IMR-90 (cell line): ENCODE measurements around the gene MPIG6B. TPM values are rescaled to one million over a fixed set of nuclear protein-coding genes. Genes with fewer than 3 reads are reported as not detected.

Experiments used
- ATAC-seq: fragments of 200-7000 bp; cut with Tn5 transposase; 2 replicates; pipeline ENCODE4 v1.9.1; 2020; ENCODE audit warnings: low read depth, mild to moderate bottlenecking, moderate library complexity
- BruUV-seq: library from RNA; stranded (reverse); fragments of 400-500 nt; replicated peaks from 2 replicates; lab custom pipeline; 2021; lab: Mats Ljungman, UMichigan
- CTCF ChIA-PET: fragments of 300-600 bp; formaldehyde crosslinking; extraction: SDS; loops from one replicate; lab custom pipeline; 2021; ENCODE audit warnings: antibody characterized with exemption; lab: Yijun Ruan, JAX
- POLR2A ChIA-PET: fragments of 300-600 bp; sonication (Branson Sonifier 250); formaldehyde crosslinking; loops from one replicate; lab custom pipeline; 2022; ENCODE audit warnings: antibody characterized with exemption; ENCODE audit not compliant: unreplicated experiment; lab: Charles Lee
- DNase-seq: peaks from one replicate; pipeline ENCODE4 v3.0.0; 2013
- H2AFZ ChIP-seq: replicated peaks from 2 replicates; pipeline ENCODE3; 2013; ENCODE audit warnings: low read length, mild to moderate bottlenecking; ENCODE audit not compliant: poor library complexity
- H2AK5ac ChIP-seq: 2 replicates; pipeline ENCODE4 v1.6.1; 2013; ENCODE audit warnings: low read depth, low read length, inconsistent platforms
- H2AK9ac ChIP-seq: replicated peaks from 2 replicates; pipeline ENCODE3; 2013; ENCODE audit warnings: mild to moderate bottlenecking, low read depth, low read length, moderate library complexity; ENCODE audit not compliant: poor library complexity
- H2BK120ac ChIP-seq: 2 replicates; pipeline ENCODE4 v1.6.1; 2013; ENCODE audit warnings: low read depth, low read length, inconsistent platforms
- H2BK15ac ChIP-seq: 3 replicates; pipeline ENCODE4 v1.6.1; 2013; ENCODE audit warnings: low read depth, low read length, inconsistent platforms
- H2BK20ac ChIP-seq: 2 replicates; pipeline ENCODE4 v1.6.1; 2013; ENCODE audit warnings: low read depth, mild to moderate bottlenecking, inconsistent platforms, low read length, moderate library complexity
- H2BK5ac ChIP-seq: 2 replicates; pipeline ENCODE4 v1.6.1; 2013; ENCODE audit warnings: mild to moderate bottlenecking, low read depth, low read length, inconsistent platforms; ENCODE audit not compliant: poor library complexity, severe bottlenecking
- H3K14ac ChIP-seq: replicated peaks from 2 replicates; pipeline ENCODE4 v1.6.1; 2013; ENCODE audit warnings: low read depth, low read length, inconsistent platforms
- H3K18ac ChIP-seq: 2 replicates; pipeline ENCODE4 v1.6.1; 2013; ENCODE audit warnings: low read depth, low read length, control low read depth
- H3K23ac ChIP-seq: 2 replicates; pipeline ENCODE4 v1.6.1; 2013; ENCODE audit warnings: low read depth, low read length, inconsistent platforms
- H3K27ac ChIP-seq: 2 replicates; pipeline ENCODE4 v1.5.1; 2013; ENCODE audit warnings: mild to moderate bottlenecking, control low read depth, low read length; ENCODE audit not compliant: insufficient read depth
- H3K27me3 ChIP-seq: 2 replicates; pipeline ENCODE4 v1.6.1; 2013; ENCODE audit warnings: low read length; ENCODE audit not compliant: control insufficient read depth, insufficient read depth
- H3K36me3 ChIP-seq: 2 replicates; pipeline ENCODE4 v1.6.1; 2013; ENCODE audit warnings: low read length, mixed read lengths; ENCODE audit not compliant: control insufficient read depth, insufficient read depth
- H3K4ac ChIP-seq: 2 replicates; pipeline ENCODE4 v1.6.1; 2013; ENCODE audit warnings: low read depth, low read length, inconsistent platforms
- H3K4me1 ChIP-seq: 2 replicates; pipeline ENCODE4 v1.6.1; 2013; ENCODE audit warnings: low read length, mixed read lengths; ENCODE audit not compliant: control insufficient read depth, insufficient read depth
- H3K4me2 ChIP-seq: 2 replicates; pipeline ENCODE4 v1.6.1; 2013; ENCODE audit warnings: low read depth, mild to moderate bottlenecking, control low read depth, low read length, moderate library complexity
- H3K4me3 ChIP-seq: 2 replicates; pipeline ENCODE4 v1.5.1; 2013; ENCODE audit warnings: low read depth, mild to moderate bottlenecking, control low read depth, low read length, moderate library complexity; ENCODE audit not compliant: insufficient read depth
- H3K56ac ChIP-seq: 2 replicates; pipeline ENCODE4 v1.6.1; 2013; ENCODE audit warnings: low read length, inconsistent platforms; ENCODE audit not compliant: insufficient read depth; ENCODE audit errors: extremely low read depth
- H3K79me1 ChIP-seq, 2 experiments: 2 replicates each; pipeline ENCODE4 v1.6.1; 2013; ENCODE audit warnings: low read length in 2 of 2, inconsistent platforms in 1 of 2, low read depth in 1 of 2
- H3K9ac ChIP-seq: 2 replicates; pipeline ENCODE4 v1.6.1; 2013; ENCODE audit warnings: low read depth, low read length, control low read depth
- H3K9me1 ChIP-seq: 2 replicates; pipeline ENCODE4 v1.6.1; 2013; ENCODE audit warnings: low read length, inconsistent platforms; ENCODE audit not compliant: insufficient read depth
- H3K9me3 ChIP-seq: 2 replicates; pipeline ENCODE4 v1.6.1; 2013; ENCODE audit warnings: low read length; ENCODE audit not compliant: control insufficient read depth, insufficient read depth
- H4K20me1 ChIP-seq: 2 replicates; pipeline ENCODE4 v1.6.1; 2013; ENCODE audit warnings: low read length, inconsistent platforms; ENCODE audit not compliant: insufficient read depth
- H4K5ac ChIP-seq: 2 replicates; pipeline ENCODE4 v1.6.1; 2013; ENCODE audit warnings: mild to moderate bottlenecking, low read depth, low read length, control low read depth
- H4K8ac ChIP-seq, 2 experiments: 2 replicates each; pipeline ENCODE4 v1.6.1; 2013; ENCODE audit warnings: low read depth in 2 of 2, low read length in 2 of 2, control low read depth in 1 of 2, inconsistent platforms in 1 of 2
- H4K91ac ChIP-seq: 2 replicates; pipeline ENCODE4 v1.6.1; 2013; ENCODE audit warnings: low read depth, low read length, inconsistent platforms; ENCODE audit not compliant: insufficient read depth
- CEBPB ChIP-seq: IDR thresholded peaks from 2 replicates; pipeline ENCODE4 v1.6.1; 2012; ENCODE audit warnings: low read depth, low read length, improper control_type of control experiment
- CTCF ChIP-seq: conservative IDR thresholded peaks from 2 replicates; pipeline ENCODE4 v1.5.1; 2012; ENCODE audit warnings: mild to moderate bottlenecking, low read depth, low read length, improper control_type of control experiment
- ELK1 ChIP-seq: fragments of 150-350 bp; IDR thresholded peaks from 2 replicates; pipeline ENCODE4 v1.6.1; 2016; ENCODE audit warnings: low read depth, mild to moderate bottlenecking, low read length, moderate library complexity, borderline replicate concordance
- MAFK ChIP-seq: IDR thresholded peaks from 2 replicates; pipeline ENCODE4 v1.6.1; 2012; ENCODE audit warnings: low read depth, low read length, improper control_type of control experiment
- RAD21 ChIP-seq: IDR thresholded peaks from 2 replicates; pipeline ENCODE4 v1.6.1; 2012; ENCODE audit warnings: low read length, improper control_type of control experiment
- SMC3 ChIP-seq: fragments of 150-350 bp; IDR thresholded peaks from 2 replicates; pipeline ENCODE4 v1.6.1; 2016; ENCODE audit warnings: low read depth, mild to moderate bottlenecking, antibody characterized with exemption, low read length, moderate library complexity
- USF2 ChIP-seq: fragments of 150-350 bp; IDR thresholded peaks from 2 replicates; pipeline ENCODE4 v1.6.1; 2017; ENCODE audit warnings: mild to moderate bottlenecking, antibody characterized with exemption, low read length, low read depth
- WGBS, 2 experiments: methylation state at CpG; one replicate each; pipeline versions ENCODE4 v1.1.5 to v1.1.7; 2013; ENCODE audit warnings: missing lambda C conversion rate in 2 of 2; ENCODE audit not compliant: insufficient read length in 1 of 2; ENCODE audit errors: extremely low coverage in 2 of 2; 5-methylcytosine and 5-hydroxymethylcytosine counted together
- dilution Hi-C: fragments of 300-500 bp; cut with HindIII; formaldehyde crosslinking; loops from one replicate; pipeline ENCODE4 v1.14.3; 2018; ENCODE audit warnings: low sequenced_read_pairs; ENCODE audit not compliant: unreplicated experiment
- in situ Hi-C: fragments of 300-500 bp; cut with MboI; formaldehyde crosslinking; loops from 3 replicates; pipeline ENCODE4 v1.14.3; 2019; ENCODE audit warnings: low sequenced_read_pairs, inconsistent platforms, mixed read lengths
- intact Hi-C: fragments of 100-400 bp; cut with micrococcal nuclease; formaldehyde crosslinking; loops from 2 replicates; pipeline ENCODE4 v1.10.0; 2022
- polyA plus RNA-seq, 3 experiments: library from polyadenylated mRNA; depleted of rRNA; stranded (reverse); fragments of >200 nt; gene quantifications; 2 replicates each; pipeline ENCODE4 v1.2.3, GENCODE V29; 2012; ENCODE audit warnings: low replicate concordance in 1 of 3
- total RNA-seq: library from RNA; depleted of rRNA; stranded (reverse); fragments of >200 nt; gene quantifications from 2 replicates; pipeline ENCODE4 v1.2.3, GENCODE V29; 2012

The MPIG6B gene
- total and polyA plus RNA-seq, 2 of the 4 experiments (the other 2 are of a cell fraction) = not detected

GRCh38 chr6:31768363-31769257 lies 45.4 kb downstream of the MPIG6B start:
- H2BK5ac ChIP-seq = no peak overlapping the region
- CTCF ChIA-PET = interaction anchor here (1.3 to 1.6 kb wide), 2 partner anchors 16 to 18 kb away, joined by 3 to 5 read pairs; no protein-coding TSS in a partner anchor
- 87% methylated on average over 9 of the region's 18 CpGs; no CpG with 5 or more reads in 1 of the 2 experiments for WGBS, 2 experiments

More at GRCh38 chr6:31768363-31769257, 45.4 kb downstream of the MPIG6B start:
- Histone ChIP-seq H3K14ac (no peak overlapping the region), H3K56ac (no peak overlapping the region), H3K4me1 (peaks cover 1% of the 10 kb centered on the region; the same call in 1 of the 2 replicates), H4K91ac (no peak overlapping the region), H4K20me1 (no peaks in the 10 kb centered on the region), H3K23ac (no peak overlapping the region), H2AFZ (no peak overlapping the region), H3K4me2 (no peak overlapping the region), H3K9ac (no peak overlapping the region), H3K4me3 (no peak overlapping the region), H3K27me3 (no peaks in the 10 kb centered on the region), H2AK5ac (no peak overlapping the region), H4K8ac (no peak overlapping the region), H3K4ac (no peak overlapping the region), H2AK9ac (no peak overlapping the region), H3K18ac (no peak overlapping the region), H3K27ac (no peak overlapping the region), H2BK120ac (no peak overlapping the region), H2BK15ac (no peak overlapping the region), H3K9me1 (peaks cover 6% of the 10 kb centered on the region), H3K36me3 (no peaks in the 10 kb centered on the region), H3K79me1 (no peaks in the 10 kb centered on the region), H3K9me3 (no peaks in the 10 kb centered on the region), H4K5ac (no peak overlapping the region), H2BK20ac (no peak overlapping the region)
- dilution Hi-C loops = no loop called here
- POLR2A ChIA-PET = no interaction called here
- no TSS peak for BruUV-seq
- DNase-seq = no peak
- TF ChIP-seq CEBPB = no peak
- no peak for TF ChIP-seq RAD21
- TF ChIP-seq MAFK = no peak
- no peak for TF ChIP-seq ELK1
- TF ChIP-seq SMC3 = no peak
- no peak for TF ChIP-seq USF2
- TF ChIP-seq CTCF = no peak
- intact Hi-C loops = no loop called here
- no peak for ATAC-seq
- in situ Hi-C loops = no loop called here
